Lower leg skin (tissue), 4 donors: ENCODE measurements around the gene ZDHHC17. TPM values are rescaled to one million over a fixed set of nuclear protein-coding genes. Genes with fewer than 3 reads are reported as not detected.

Source experiments
- DNase-seq, 2 donors: peaks; one replicate each; pipeline ENCODE4 v3.0.0-alpha.2; 2019; ENCODE audit warnings: low spot score in 2 of 2
- H3K4me3 ChIP-seq: fragments of 200-600 bp; sonication (generic); 2 replicates; pipeline ENCODE4 v1.5.1; 2017; ENCODE audit warnings: mild to moderate bottlenecking, low read depth; ENCODE audit not compliant: poor library complexity, severe bottlenecking
- CTCF ChIP-seq, 3 donors: fragments of 450-650 bp; IDR thresholded peaks; one replicate each; pipeline ENCODE4 v1.5.1; 2016; ENCODE audit warnings: antibody characterized with exemption in 3 of 3, mild to moderate bottlenecking in 3 of 3, moderate library complexity in 2 of 3
- POLR2A ChIP-seq, 2 donors: fragments of 450-650 bp; IDR thresholded peaks; one replicate each; pipeline ENCODE4 v1.6.1; 2016 to 2017; ENCODE audit warnings: antibody characterized with exemption in 2 of 2, mild to moderate bottlenecking in 1 of 2, moderate library complexity in 1 of 2
- WGBS, 2 donors: methylation state at CpG; one replicate each; pipeline ENCODE4 v1.1.5; 2018; 5-methylcytosine and 5-hydroxymethylcytosine counted together
- intact Hi-C: fragments of 100-400 bp; cut with DNase I; formaldehyde crosslinking; loops from one replicate; pipeline ENCODE4 v1.15.0; 2023; ENCODE audit warnings: low total_unique reads
- total RNA-seq, 4 donors: library from RNA; depleted of rRNA; stranded (reverse); fragments of >200 nt; gene quantifications; one replicate each; pipeline ENCODE4 v1.1.0, GENCODE V29; 2016

Gene ZDHHC17
- total RNA-seq, 4 donors from 2014 or later = 10.5 to 18.7 (median 13.0) TPM

- DNase-seq = no peak
- 21 to 22% methylated on average over 1 of the region's 1 CpG for WGBS, 2 donors
- no peak overlapping the region for H3K4me3 ChIP-seq
- no peak for TF ChIP-seq CTCF (IDR thresholded peaks at IDR 0.05)
- no peak for TF ChIP-seq POLR2A (IDR thresholded peaks at IDR 0.05)
- intact Hi-C loops = no loop called here
These were observed 6.2 kb upstream of the ZDHHC17 start for GRCh38 chr12:76757694-76758093.

GRCh38 chr12:76762601-76762980 lies 1.3 kb upstream of the ZDHHC17 start:
- no peak overlapping the region for H3K4me3 ChIP-seq
- DNase-seq = no peak
- WGBS, 2 donors = 72 to 75% methylated on average over 8 of the region's 8 CpGs
- intact Hi-C loops = no loop called here
- no peak for TF ChIP-seq CTCF (IDR thresholded peaks at IDR 0.05)
- TF ChIP-seq POLR2A (IDR thresholded peaks at IDR 0.05) = no peak

GRCh38 chr12:76764856-76765255 lies 941 bp downstream of the ZDHHC17 start:
- DNase-seq = peak in 1 of 2 donors; percentile 21

DNA sequence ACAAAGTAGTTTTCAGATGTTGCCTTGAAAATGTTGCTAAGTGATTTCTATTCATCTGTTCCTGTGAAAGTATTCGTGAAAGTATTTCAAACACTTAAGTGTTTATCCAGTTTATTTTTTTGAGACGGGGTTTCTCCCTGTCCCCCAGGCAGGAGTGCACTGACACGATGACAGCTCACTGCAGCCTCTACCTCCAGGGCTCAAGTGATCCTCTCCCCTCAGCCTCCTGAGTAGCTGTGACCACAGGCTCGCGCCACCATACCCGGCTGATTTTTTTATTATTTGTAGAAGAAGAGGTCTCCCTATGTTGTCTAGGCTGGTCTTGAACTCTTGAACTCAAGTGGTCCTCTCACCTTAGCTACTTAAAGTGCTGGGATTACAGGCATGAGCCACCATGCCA lies 1.7 kb downstream of the ZDHHC17 start:
- WGBS, 2 donors = 81% methylated on average over 6 of the region's 6 CpGs
- TF ChIP-seq CTCF (IDR thresholded peaks at IDR 0.05) = no peak
- TF ChIP-seq POLR2A (IDR thresholded peaks at IDR 0.05) = no peak
- H3K4me3 ChIP-seq = no peak overlapping the region
- DNase-seq = no peak
- intact Hi-C loops = no loop called here

More at GRCh38 chr12:76764856-76765255, 941 bp downstream of the ZDHHC17 start:
- WGBS, 2 donors = 6 to 8% methylated on average over 9 of the region's 9 CpGs
- intact Hi-C loops = no loop called here
- TF ChIP-seq POLR2A (IDR thresholded peaks at IDR 0.05) (no peak), CTCF (IDR thresholded peaks at IDR 0.05) (no peak)
- peak overlapping the region; percentile 62 for H3K4me3 ChIP-seq

DNA sequence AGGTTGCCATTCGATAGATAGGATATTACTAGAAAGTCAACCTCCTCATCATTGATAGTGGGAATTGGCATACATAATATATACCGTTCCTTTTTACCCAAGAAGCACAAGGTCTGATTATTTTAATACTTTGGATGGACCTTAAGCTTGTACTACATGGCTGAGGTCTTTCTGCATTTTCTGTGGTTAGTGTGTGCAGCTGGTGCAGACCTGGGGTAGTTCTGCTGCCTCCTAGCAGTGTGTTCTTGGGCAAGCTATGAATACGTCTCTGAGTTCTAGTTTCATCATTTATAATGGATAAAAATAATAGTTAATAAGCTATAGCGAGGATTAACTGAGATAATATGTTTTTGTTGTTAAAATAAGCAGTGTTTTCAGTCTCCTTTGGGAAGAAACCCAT lies 2.2 kb downstream of the ZDHHC17 start:
- H3K4me3 ChIP-seq = no peak overlapping the region
- intact Hi-C loops = no loop called here
- no peak for TF ChIP-seq CTCF (IDR thresholded peaks at IDR 0.05)
- no peak for TF ChIP-seq POLR2A (IDR thresholded peaks at IDR 0.05)
- no peak for DNase-seq
- WGBS, 2 donors = 88 to 98% methylated on average over 4 of the region's 4 CpGs

- intact Hi-C loops = no loop called here
- WGBS, 2 donors = 66 to 88% methylated on average over 3 of the region's 3 CpGs
- no peak for TF ChIP-seq CTCF (IDR thresholded peaks at IDR 0.05)
- no peak overlapping the region for H3K4me3 ChIP-seq
- DNase-seq = no peak
These were observed 4.7 kb downstream of the ZDHHC17 start for GRCh38 chr12:76768576-76768975.
